Coronary artery (tissue), 2 donors: ENCODE data around the gene COA1.
A peak's percentile ranks its signal among the peaks of the same experiment; 100 is the strongest.

Source experiments
- DNase-seq: peaks from one replicate; pipeline ENCODE4 v3.0.0-alpha.2; 2017; ENCODE audit warnings: low spot score
- H3K27ac ChIP-seq, 2 donors: fragments of 200-600 bp; sonication (generic); one replicate each; pipeline ENCODE4 v1.5.1; 2016 to 2019
- H3K4me3 ChIP-seq: fragments of 200-600 bp; sonication (generic); 2 replicates; pipeline ENCODE4 v1.5.1; 2016; ENCODE audit warnings: mild to moderate bottlenecking, moderate library complexity
- TF ChIP-seq, protein P1 (sequence below): fragments of 200-600 bp; sonication (generic); IDR thresholded peaks from one replicate; pipeline ENCODE4 v1.5.1; 2019; ENCODE audit warnings: antibody characterized with exemption

Gene COA1

DNA sequence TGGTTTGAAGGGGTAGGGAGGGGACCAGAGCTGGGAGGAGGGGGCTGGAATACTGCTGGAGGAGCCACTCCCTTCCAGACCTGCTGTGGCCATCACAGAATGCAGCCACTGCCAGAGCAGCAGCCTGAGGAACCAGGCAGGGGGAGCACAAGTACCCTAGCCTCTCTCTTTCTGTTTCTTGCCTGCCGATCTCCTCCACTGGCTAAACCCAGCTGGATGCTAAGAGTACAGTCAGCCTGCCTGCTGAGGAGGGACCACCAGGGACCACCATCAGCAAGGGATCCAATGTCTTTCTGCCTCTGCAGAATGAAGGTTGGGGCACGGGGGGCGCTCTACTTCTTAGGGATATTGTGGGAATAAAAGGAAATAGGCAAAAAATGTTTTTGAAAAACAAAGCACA is 33.9 kb upstream of the COA1 start:
- DNase-seq: no peak
- no peak overlapping the region for H3K27ac ChIP-seq
- no peak overlapping the region for H3K4me3 ChIP-seq
- TF ChIP-seq, protein P1, sequence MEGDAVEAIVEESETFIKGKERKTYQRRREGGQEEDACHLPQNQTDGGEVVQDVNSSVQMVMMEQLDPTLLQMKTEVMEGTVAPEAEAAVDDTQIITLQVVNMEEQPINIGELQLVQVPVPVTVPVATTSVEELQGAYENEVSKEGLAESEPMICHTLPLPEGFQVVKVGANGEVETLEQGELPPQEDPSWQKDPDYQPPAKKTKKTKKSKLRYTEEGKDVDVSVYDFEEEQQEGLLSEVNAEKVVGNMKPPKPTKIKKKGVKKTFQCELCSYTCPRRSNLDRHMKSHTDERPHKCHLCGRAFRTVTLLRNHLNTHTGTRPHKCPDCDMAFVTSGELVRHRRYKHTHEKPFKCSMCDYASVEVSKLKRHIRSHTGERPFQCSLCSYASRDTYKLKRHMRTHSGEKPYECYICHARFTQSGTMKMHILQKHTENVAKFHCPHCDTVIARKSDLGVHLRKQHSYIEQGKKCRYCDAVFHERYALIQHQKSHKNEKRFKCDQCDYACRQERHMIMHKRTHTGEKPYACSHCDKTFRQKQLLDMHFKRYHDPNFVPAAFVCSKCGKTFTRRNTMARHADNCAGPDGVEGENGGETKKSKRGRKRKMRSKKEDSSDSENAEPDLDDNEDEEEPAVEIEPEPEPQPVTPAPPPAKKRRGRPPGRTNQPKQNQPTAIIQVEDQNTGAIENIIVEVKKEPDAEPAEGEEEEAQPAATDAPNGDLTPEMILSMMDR: no peak

DNA sequence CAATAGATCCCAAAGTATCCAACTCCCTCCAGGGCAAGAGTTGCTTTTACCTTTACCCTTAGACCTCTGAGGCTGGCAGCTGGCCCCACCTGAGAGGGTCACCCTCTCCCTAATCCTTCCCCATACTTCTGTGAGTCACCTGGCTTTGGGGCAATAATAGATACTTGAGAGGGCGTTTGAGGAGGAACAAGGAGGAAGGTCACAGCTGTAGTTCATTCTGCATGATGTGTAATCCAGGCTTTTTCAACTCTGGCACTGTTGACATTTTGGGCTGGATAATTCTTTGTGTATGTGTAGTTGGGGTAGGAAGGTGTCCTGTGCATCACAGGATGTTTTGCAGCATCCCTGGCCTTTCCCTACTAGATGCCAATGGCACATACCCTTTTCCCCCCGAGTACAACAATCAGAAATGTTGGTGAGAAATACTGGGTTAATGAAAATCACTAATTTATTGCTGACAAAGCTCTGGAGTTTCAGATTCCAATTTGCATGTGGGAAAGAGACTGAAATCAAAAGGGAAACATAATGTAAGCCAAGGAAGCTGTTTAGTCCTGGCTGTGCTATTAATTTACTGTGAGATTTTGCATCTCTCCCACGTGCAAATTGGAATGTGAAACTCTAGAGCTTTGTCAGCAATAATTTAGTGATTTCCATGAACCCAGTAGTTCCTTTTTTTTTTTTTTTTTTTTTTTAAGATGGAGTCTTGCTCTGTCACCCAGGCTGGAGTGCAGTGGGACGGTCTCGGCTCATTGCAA is 32.8 kb upstream of the COA1 start:
- TF ChIP-seq, protein P1: no peak
- DNase-seq: no peak
- Histone ChIP-seq H3K4me3 (no peak overlapping the region), H3K27ac (no peak overlapping the region)

DNA sequence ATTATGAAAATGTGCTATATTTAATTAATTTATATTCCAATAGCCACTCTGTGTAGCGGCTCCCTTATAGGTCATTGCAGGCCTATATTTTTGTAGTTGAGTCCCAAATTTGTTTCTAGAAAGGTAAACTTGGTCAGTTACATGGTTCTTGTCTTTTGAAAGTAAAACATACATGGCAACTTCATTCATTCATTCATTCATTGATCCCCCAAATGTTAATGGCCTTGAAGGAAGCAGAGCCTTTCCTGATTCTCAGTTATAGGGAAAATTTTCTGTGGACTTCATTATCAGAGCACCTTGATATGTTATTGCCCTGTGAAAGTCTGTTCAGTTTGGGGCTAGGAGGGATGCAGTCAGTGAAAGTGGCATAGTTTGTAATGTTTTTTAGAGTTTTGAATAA is 32.1 kb upstream of the COA1 start:
- Histone ChIP-seq H3K4me3 (no peak overlapping the region), H3K27ac (no peak overlapping the region)
- TF ChIP-seq, protein P1: no peak
- no peak for DNase-seq

DNA sequence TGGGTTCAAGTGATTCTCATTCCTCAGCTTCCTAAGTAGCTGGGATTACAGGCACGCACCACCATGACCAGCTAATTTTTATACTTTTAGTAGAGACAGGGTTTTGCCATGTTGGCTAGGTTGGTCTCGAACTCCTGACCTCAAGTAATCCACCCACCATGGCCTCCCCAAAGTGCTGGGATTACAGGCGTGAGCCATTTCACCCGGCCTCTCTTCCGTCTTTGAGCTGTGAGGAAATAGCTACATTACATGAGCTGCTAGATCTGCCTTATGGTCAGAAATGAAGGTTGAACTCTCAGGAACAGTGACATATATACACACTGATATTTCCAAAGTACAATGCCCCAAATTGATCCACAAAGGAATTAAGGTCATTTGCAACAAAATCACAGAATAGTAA is 31.5 kb upstream of the COA1 start:
- no peak overlapping the region for H3K27ac ChIP-seq
- H3K4me3 ChIP-seq: no peak overlapping the region
- TF ChIP-seq, protein P1: no peak
- no peak for DNase-seq

DNA sequence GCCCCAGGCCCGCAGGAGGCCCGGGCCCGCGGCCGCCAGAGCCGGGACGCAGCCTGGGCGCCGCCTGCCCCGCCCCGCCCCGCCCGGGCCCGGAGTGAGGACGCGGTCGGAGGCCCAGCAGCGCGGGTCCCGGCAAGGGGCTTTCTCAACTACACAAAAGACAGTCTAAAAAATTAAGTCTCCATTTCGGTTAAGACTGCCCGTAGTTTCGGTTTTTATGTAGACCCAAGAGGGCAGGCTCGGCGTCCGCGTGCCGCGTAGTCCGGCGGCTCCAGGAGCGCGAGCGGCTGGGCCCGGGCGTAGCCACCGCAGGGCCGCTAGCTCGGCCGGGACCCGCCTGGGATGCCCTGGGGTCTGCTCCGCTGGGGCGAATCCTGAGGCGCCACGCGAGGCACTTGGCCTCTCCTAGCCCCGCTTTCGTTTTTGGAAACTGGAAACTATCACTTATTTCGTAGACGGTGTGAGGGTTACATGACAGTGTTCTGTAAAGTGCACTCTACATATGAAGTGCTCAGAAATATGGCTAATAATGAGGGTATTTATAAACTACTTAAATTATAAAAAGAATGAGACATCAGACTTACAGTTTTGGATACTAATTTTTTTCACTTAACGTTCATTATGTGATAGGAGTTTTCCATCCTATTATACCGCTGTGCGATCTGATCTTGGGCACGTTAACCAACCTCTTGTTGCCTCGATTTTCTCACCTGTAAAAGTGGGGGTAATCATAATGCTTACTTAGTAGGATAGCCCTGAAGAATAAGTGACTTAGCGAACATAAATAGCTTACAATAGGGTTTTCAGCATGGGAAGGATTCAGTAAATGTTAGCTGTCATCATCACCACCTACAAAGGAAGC is 29.7 kb upstream of the COA1 start:
- Histone ChIP-seq H3K27ac (peak overlapping the region; percentile 79 to 86), H3K4me3 (peak overlapping the region; percentile 88)
- TF ChIP-seq, protein P1: no peak
- DNase-seq: no peak

DNA sequence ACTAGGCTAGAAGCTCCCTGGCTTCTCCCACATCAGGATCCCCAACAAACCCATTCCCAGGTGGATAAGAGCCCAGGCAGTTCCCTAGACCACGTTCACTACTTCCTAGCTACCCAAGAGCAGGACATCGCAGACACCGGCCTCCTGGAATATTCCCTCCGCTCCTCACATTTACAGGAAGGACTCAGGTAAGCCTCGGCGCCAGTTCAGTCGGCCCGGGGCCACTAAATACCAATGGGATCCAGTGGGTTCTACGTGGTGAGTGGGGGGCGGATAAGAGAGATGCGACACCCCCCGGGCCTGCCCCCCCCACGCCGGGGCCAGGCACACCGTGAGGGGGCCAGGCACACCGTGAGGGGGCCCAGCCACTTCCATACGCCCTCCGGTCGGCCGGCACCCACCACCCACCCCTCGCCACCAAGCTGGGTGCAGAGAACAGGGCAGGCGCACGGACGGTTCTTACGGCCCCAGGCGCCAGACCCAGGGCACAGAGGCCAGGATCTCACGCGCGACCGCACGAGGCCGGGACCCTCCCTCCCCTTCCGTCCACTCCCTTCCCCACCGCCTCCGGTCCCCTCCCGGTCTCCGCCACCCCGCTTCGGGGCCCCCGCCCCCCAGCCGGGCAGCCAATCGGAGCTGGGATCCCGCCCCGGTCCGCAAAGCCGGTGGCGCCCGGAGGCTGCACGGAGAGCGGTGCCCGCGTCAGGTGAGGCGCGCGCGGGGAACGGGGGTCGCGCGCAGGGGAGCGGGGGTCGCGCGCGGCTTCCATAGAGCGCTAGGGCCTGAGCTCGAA is 28.9 kb upstream of the COA1 start, which contains the start of gene BLVRA:
Gene BLVRA, plus strand, starts transcription at position 652 of the 793 bp plus-strand sequence. CDS start 12,479 bp downstream, outside the sequence.
- TF ChIP-seq, protein P1: no peak
- Histone ChIP-seq H3K27ac (peak within 1 kb of the TSS; percentile 79 to 86), H3K4me3 (peak within 1 kb of the TSS; percentile 88)
- peak; percentile 80 for DNase-seq
